HUES6 (cell line): ENCODE results near the gene IL31RA.

Experiments
- H3K27ac ChIP-seq: 2 replicates; pipeline ENCODE4 v1.7.0; 2013; ENCODE audit warnings: low read depth, mild to moderate bottlenecking, low read length, inconsistent platforms
- H3K27me3 ChIP-seq: 2 replicates; pipeline ENCODE4 v1.6.1; 2013; ENCODE audit warnings: low read length; ENCODE audit not compliant: control insufficient read depth, insufficient read depth
- H3K36me3 ChIP-seq: 2 replicates; pipeline ENCODE4 v1.6.1; 2013; ENCODE audit warnings: low read length; ENCODE audit not compliant: control insufficient read depth, insufficient read depth
- H3K4me1 ChIP-seq: 2 replicates; pipeline ENCODE4 v1.6.1; 2013; ENCODE audit warnings: low read length; ENCODE audit not compliant: control insufficient read depth, insufficient read depth
- H3K4me3 ChIP-seq: 2 replicates; pipeline ENCODE4 v1.5.1; 2013; ENCODE audit warnings: low read depth, low read length
- H3K9ac ChIP-seq: one replicate; pipeline ENCODE4 v1.6.1; 2013; ENCODE audit warnings: mild to moderate bottlenecking, low read length
- H3K9me3 ChIP-seq: 2 replicates; pipeline ENCODE4 v1.6.1; 2013; ENCODE audit warnings: low read depth, low read length; ENCODE audit not compliant: control insufficient read depth, insufficient read depth

The IL31RA gene

GRCh38 chr5:55860288-55860687 lies 9.1 kb downstream of the IL31RA start:
- H3K9ac ChIP-seq: no peak overlapping the region
- no peaks in the 10 kb centered on the region for H3K4me1 ChIP-seq

GRCh38 chr5:55860709-55861108 lies 9.6 kb downstream of the IL31RA start:
- Histone ChIP-seq H3K27ac (no peak overlapping the region), H3K4me1 (no peaks in the 10 kb centered on the region), H3K4me3 (no peak overlapping the region), H3K27me3 (no peaks in the 10 kb centered on the region), H3K36me3 (no peaks in the 10 kb centered on the region), H3K9ac (no peak overlapping the region), H3K9me3 (no peaks in the 10 kb centered on the region)

More at GRCh38 chr5:55860288-55860687, 9.1 kb downstream of the IL31RA start:
- no peaks in the 10 kb centered on the region for H3K9me3 ChIP-seq
- no peak overlapping the region for H3K27ac ChIP-seq
- H3K36me3 ChIP-seq: no peaks in the 10 kb centered on the region
- H3K4me3 ChIP-seq: no peak overlapping the region
- no peaks in the 10 kb centered on the region for H3K27me3 ChIP-seq

- Histone ChIP-seq H3K9me3 (no peaks in the 10 kb centered on the region), H3K4me3 (no peak overlapping the region), H3K36me3 (no peaks in the 10 kb centered on the region), H3K4me1 (no peaks in the 10 kb centered on the region), H3K27me3 (no peaks in the 10 kb centered on the region), H3K27ac (no peak overlapping the region), H3K9ac (no peak overlapping the region)
Measured at GRCh38 chr5:55864606-55865541, 13.7 kb downstream of the IL31RA start.

- Histone ChIP-seq H3K9ac (no peak overlapping the region), H3K27me3 (no peaks in the 10 kb centered on the region), H3K4me3 (no peak overlapping the region), H3K9me3 (no peaks in the 10 kb centered on the region), H3K4me1 (no peaks in the 10 kb centered on the region), H3K27ac (no peak overlapping the region), H3K36me3 (no peaks in the 10 kb centered on the region)
Measured at GRCh38 chr5:55865831-55866230, 14.7 kb downstream of the IL31RA start.

GRCh38 chr5:55866485-55866884 lies 15.3 kb downstream of the IL31RA start:
- no peaks in the 10 kb centered on the region for H3K9me3 ChIP-seq
- no peaks in the 10 kb centered on the region for H3K27me3 ChIP-seq
- no peak overlapping the region for H3K27ac ChIP-seq
- H3K4me3 ChIP-seq: no peak overlapping the region
- no peaks in the 10 kb centered on the region for H3K4me1 ChIP-seq
- H3K36me3 ChIP-seq: no peaks in the 10 kb centered on the region
- no peak overlapping the region for H3K9ac ChIP-seq

GRCh38 chr5:55866934-55867333 lies 15.8 kb downstream of the IL31RA start:
- H3K4me3 ChIP-seq: no peak overlapping the region
- H3K9ac ChIP-seq: no peak overlapping the region
- H3K4me1 ChIP-seq: no peaks in the 10 kb centered on the region
- no peaks in the 10 kb centered on the region for H3K27me3 ChIP-seq
- no peaks in the 10 kb centered on the region for H3K9me3 ChIP-seq
- no peaks in the 10 kb centered on the region for H3K36me3 ChIP-seq
- H3K27ac ChIP-seq: no peak overlapping the region

GRCh38 chr5:55868846-55869245 lies 17.7 kb downstream of the IL31RA start:
- no peak overlapping the region for H3K27ac ChIP-seq
- H3K36me3 ChIP-seq: no peaks in the 10 kb centered on the region
- H3K9ac ChIP-seq: no peak overlapping the region
- H3K4me1 ChIP-seq: no peaks in the 10 kb centered on the region
- no peaks in the 10 kb centered on the region for H3K27me3 ChIP-seq
- H3K9me3 ChIP-seq: no peaks in the 10 kb centered on the region
- no peak overlapping the region for H3K4me3 ChIP-seq

- Histone ChIP-seq H3K9ac (no peak overlapping the region), H3K4me3 (no peak overlapping the region), H3K27ac (no peak overlapping the region), H3K36me3 (no peaks in the 10 kb centered on the region), H3K27me3 (no peaks in the 10 kb centered on the region), H3K4me1 (no peaks in the 10 kb centered on the region), H3K9me3 (no peaks in the 10 kb centered on the region)
Measured at GRCh38 chr5:55869847-55870246, 18.7 kb downstream of the IL31RA start.

- Histone ChIP-seq H3K9me3 (peaks cover 5% of the 10 kb centered on the region; the same call in 1 of the 2 replicates), H3K27me3 (no peaks in the 10 kb centered on the region), H3K4me1 (no peaks in the 10 kb centered on the region), H3K27ac (no peak overlapping the region), H3K9ac (no peak overlapping the region), H3K36me3 (no peaks in the 10 kb centered on the region), H3K4me3 (no peak overlapping the region)
Measured at GRCh38 chr5:55873234-55873633, 22.1 kb downstream of the IL31RA start.

GRCh38 chr5:55877655-55878054 lies 26.5 kb downstream of the IL31RA start:
- Histone ChIP-seq H3K9ac (no peak overlapping the region), H3K9me3 (peaks cover 5% of the 10 kb centered on the region; the same call in 1 of the 2 replicates), H3K27me3 (no peaks in the 10 kb centered on the region), H3K4me3 (no peak overlapping the region), H3K27ac (no peak overlapping the region), H3K4me1 (no peaks in the 10 kb centered on the region), H3K36me3 (no peaks in the 10 kb centered on the region)

GRCh38 chr5:55880453-55880852 lies 29.3 kb downstream of the IL31RA start:
- Histone ChIP-seq H3K9me3 (peaks cover 5% of the 10 kb centered on the region; the same call in 1 of the 2 replicates), H3K4me3 (no peak overlapping the region), H3K9ac (no peak overlapping the region), H3K36me3 (no peaks in the 10 kb centered on the region), H3K4me1 (no peaks in the 10 kb centered on the region), H3K27me3 (no peaks in the 10 kb centered on the region), H3K27ac (no peak overlapping the region)
